ENCODE results near the gene ALDH1A1.

The ALDH1A1 gene

DNA sequence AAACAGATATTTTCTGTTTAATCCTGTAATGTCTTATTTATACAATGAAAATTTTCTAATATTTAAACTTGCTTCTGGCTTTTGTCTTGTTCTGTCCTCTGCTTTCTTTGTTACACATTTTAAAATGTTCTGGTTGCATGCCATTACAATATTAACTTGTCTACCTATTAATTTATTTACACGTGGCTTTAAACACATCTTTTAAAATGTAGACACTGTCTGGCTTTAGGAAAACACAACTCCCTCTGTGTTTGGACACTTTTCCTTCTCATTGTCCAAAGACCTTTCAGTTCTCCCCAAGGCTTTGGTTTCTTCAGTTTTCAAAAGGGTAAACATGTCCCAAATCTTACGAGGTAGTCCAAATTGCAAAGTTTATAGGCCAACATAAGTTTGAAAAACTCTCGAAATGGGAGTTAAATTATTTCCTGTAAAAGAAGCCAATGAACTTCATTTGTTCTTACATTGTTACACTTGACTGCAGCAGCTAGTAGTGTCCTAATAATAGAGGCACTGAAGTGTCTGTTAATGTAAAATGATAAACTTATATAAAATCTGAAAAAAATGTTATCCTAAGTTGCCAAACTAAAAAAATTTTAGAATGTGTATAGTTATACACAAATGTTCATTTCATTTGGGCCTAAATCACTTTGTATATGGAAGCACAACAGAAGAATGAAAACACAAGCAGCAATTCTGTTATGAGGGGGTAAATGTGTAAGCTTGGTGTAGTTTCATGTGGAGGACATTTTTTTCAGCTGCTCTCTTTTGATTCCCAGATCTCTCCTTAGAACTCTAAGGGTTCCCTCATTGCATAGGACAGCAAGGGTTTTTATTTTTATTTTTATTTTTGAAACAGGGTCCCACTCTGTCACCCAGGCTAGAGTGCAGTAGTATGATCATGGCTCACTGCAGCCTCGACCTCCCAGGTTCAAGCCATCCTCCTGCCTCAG, 53.8 kb downstream of the ALDH1A1 start:
- no peak overlapping the region for H3K9ac ChIP-seq (ENCODE audit: low read length)
- no peaks in the 10 kb centered on the region for H3K9me3 ChIP-seq (ENCODE audit: control insufficient read depth, low read depth, low read length)
- no peak overlapping the region for H3K4me3 ChIP-seq (ENCODE audit: low read length)
- H3K4me1 ChIP-seq (ENCODE audit: control insufficient read depth, low read depth, low read length): no peaks in the 10 kb centered on the region
- H3K36me3 ChIP-seq (ENCODE audit: control insufficient read depth, low read depth, low read length): no peaks in the 10 kb centered on the region
- no peaks in the 10 kb centered on the region for H3K27me3 ChIP-seq (ENCODE audit: control insufficient read depth, insufficient read depth, low read length)
- no peak overlapping the region for H3K27ac ChIP-seq (ENCODE audit: low read length)

DNA sequence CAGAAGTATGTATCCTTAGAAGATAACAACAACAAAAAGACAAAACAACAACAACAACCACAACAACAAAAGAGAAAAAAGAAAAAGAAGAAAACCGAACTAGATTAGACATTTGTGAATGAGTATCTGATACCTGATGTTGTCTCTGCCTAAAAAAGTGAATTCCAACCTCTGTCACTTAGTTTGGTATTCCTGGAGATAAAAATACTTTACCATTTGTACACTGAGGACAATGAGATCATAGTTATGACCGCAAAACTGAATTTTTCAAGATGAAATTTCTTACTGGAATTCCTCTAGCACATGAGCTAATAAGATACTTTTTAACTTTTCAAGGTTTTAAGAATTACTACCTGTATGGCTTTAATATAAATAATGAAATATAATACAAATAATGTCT, 54.5 kb downstream of the ALDH1A1 start:
- Histone ChIP-seq H3K4me3 (ENCODE audit: low read length) (no peak overlapping the region), H3K36me3 (ENCODE audit: control insufficient read depth, low read depth, low read length) (no peaks in the 10 kb centered on the region), H3K27me3 (ENCODE audit: control insufficient read depth, insufficient read depth, low read length) (no peaks in the 10 kb centered on the region), H3K4me1 (ENCODE audit: control insufficient read depth, low read depth, low read length) (no peaks in the 10 kb centered on the region), H3K9me3 (ENCODE audit: control insufficient read depth, low read depth, low read length) (no peaks in the 10 kb centered on the region), H3K27ac (ENCODE audit: low read length) (no peak overlapping the region), H3K9ac (ENCODE audit: low read length) (no peak overlapping the region)

DNA sequence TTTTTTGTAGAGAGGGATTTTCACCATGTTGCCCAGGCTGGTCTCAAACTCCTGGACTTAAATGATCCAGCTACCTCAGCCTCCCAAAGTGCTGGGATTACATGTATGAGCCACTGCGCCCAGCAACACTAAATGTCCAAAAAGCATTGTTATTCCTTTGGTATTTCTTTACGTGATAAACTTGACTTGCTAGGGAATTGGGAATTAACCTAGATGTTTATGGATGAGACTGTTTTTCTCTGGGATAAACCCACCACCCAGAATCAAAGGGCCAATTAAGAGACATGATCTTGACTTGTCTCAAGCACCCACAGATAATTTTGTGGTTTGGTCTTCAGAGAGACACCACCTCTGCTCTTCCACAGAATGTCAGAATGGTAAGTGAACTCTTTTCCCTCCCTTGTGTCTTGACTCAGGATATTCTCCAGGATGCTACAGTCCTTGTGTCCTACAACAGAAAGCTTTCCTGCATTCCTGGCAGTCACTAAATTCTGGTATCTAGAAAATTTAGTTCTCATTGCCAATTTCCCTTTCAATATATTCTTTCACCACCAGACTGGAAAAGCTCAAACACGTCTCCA, 55.7 kb downstream of the ALDH1A1 start:
- H3K27me3 ChIP-seq (ENCODE audit: control insufficient read depth, insufficient read depth, low read length): no peaks in the 10 kb centered on the region
- H3K36me3 ChIP-seq (ENCODE audit: control insufficient read depth, low read depth, low read length): no peaks in the 10 kb centered on the region
- no peaks in the 10 kb centered on the region for H3K9me3 ChIP-seq (ENCODE audit: control insufficient read depth, low read depth, low read length)
- H3K4me1 ChIP-seq (ENCODE audit: control insufficient read depth, low read depth, low read length): no peaks in the 10 kb centered on the region
- no peak overlapping the region for H3K9ac ChIP-seq (ENCODE audit: low read length)
- H3K4me3 ChIP-seq (ENCODE audit: low read length): no peak overlapping the region
- H3K27ac ChIP-seq (ENCODE audit: low read length): no peak overlapping the region

DNA sequence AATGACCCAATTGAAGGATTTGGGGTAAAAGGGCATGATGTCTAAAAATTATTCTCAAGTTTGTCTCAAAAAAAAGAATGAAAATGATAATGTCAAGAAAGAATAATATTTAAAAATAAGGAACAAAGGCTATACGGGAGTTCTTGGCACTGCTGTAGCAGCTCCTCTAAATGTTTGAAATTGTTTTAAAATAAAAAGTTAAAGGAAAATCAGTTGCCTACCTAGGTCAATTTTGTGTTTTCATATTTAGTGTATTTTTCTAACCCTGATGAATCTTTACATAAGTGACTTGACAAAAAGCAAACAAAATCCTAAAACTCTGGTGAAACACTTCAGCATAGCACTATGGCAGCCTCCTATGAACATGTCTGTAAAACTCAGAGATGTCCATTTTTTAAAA, 56.4 kb downstream of the ALDH1A1 start:
- H3K4me3 ChIP-seq (ENCODE audit: low read length): no peak overlapping the region
- no peak overlapping the region for H3K27ac ChIP-seq (ENCODE audit: low read length)
- H3K27me3 ChIP-seq (ENCODE audit: control insufficient read depth, insufficient read depth, low read length): no peaks in the 10 kb centered on the region
- no peaks in the 10 kb centered on the region for H3K4me1 ChIP-seq (ENCODE audit: control insufficient read depth, low read depth, low read length)
- no peaks in the 10 kb centered on the region for H3K9me3 ChIP-seq (ENCODE audit: control insufficient read depth, low read depth, low read length)
- H3K36me3 ChIP-seq (ENCODE audit: control insufficient read depth, low read depth, low read length): no peaks in the 10 kb centered on the region
- no peak overlapping the region for H3K9ac ChIP-seq (ENCODE audit: low read length)

DNA sequence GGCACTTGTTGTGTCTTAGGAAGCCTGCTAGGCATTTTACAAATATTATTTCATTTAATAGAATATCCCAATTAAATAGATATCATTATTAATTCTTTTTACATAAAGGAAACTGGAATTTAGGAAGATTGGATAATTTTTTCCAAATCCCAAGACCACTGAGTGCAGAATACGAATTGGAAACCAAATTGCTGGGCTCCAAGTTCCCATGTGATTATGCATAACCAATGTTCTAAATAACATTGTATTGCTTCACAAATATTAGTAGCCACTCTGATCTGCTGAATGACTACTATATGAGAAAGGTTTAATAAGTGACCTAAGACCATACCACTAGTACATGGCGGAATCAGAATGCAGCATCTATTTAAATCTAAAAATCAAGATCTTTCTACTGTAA, 57.7 kb downstream of the ALDH1A1 start:
- Histone ChIP-seq H3K9me3 (ENCODE audit: control insufficient read depth, low read depth, low read length) (no peaks in the 10 kb centered on the region), H3K9ac (ENCODE audit: low read length) (no peak overlapping the region), H3K27me3 (ENCODE audit: control insufficient read depth, insufficient read depth, low read length) (no peaks in the 10 kb centered on the region), H3K36me3 (ENCODE audit: control insufficient read depth, low read depth, low read length) (no peaks in the 10 kb centered on the region), H3K27ac (ENCODE audit: low read length) (no peak overlapping the region), H3K4me1 (ENCODE audit: control insufficient read depth, low read depth, low read length) (no peaks in the 10 kb centered on the region), H3K4me3 (ENCODE audit: low read length) (no peak overlapping the region)

DNA sequence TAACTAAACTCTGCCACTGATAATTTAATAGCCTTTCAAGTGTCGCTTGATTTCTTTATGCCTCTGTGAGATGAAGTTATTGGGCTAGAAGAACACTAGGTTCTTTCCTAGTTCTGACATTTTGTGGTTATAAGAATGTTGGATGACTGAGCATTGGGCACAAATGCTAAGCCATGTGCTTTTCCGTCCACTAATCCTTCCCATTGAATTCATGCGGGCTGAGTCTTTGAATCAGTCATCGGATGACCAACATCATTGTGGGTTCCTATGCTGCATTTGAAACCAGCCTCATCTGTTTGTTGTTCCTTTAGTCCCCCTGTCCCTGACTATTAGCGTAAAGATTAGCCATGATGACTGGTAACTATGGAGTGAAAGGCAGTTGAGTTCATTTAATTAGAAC, 58.5 kb downstream of the ALDH1A1 start:
- Histone ChIP-seq H3K27me3 (ENCODE audit: control insufficient read depth, insufficient read depth, low read length) (no peaks in the 10 kb centered on the region), H3K9ac (ENCODE audit: low read length) (no peak overlapping the region), H3K9me3 (ENCODE audit: control insufficient read depth, low read depth, low read length) (no peaks in the 10 kb centered on the region), H3K4me1 (ENCODE audit: control insufficient read depth, low read depth, low read length) (no peaks in the 10 kb centered on the region), H3K27ac (ENCODE audit: low read length) (no peak overlapping the region), H3K36me3 (ENCODE audit: control insufficient read depth, low read depth, low read length) (no peaks in the 10 kb centered on the region), H3K4me3 (ENCODE audit: low read length) (no peak overlapping the region)

DNA sequence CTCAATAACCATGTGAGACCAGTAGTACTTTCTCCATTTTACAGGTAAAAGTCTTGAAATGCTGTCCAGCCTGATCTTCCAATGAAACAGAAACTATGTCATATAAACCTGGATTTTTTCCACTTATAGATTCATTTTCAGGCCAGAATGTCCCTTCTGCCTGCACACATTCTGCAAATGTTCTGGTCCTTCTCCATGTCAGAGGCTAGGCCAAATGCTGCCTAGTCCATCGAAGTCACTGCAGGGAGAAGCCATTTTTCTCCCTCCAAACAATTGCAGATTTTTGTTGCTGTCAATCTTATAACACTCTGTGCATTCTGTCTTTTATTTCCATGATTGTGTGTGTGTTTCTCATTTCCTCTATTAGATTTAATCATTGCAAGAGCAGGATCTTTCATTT, 59.4 kb downstream of the ALDH1A1 start:
- Histone ChIP-seq H3K27me3 (ENCODE audit: control insufficient read depth, insufficient read depth, low read length) (no peaks in the 10 kb centered on the region), H3K27ac (ENCODE audit: low read length) (no peak overlapping the region), H3K9ac (ENCODE audit: low read length) (no peak overlapping the region), H3K36me3 (ENCODE audit: control insufficient read depth, low read depth, low read length) (no peaks in the 10 kb centered on the region), H3K9me3 (ENCODE audit: control insufficient read depth, low read depth, low read length) (no peaks in the 10 kb centered on the region), H3K4me1 (ENCODE audit: control insufficient read depth, low read depth, low read length) (no peaks in the 10 kb centered on the region), H3K4me3 (ENCODE audit: low read length) (no peak overlapping the region)

DNA sequence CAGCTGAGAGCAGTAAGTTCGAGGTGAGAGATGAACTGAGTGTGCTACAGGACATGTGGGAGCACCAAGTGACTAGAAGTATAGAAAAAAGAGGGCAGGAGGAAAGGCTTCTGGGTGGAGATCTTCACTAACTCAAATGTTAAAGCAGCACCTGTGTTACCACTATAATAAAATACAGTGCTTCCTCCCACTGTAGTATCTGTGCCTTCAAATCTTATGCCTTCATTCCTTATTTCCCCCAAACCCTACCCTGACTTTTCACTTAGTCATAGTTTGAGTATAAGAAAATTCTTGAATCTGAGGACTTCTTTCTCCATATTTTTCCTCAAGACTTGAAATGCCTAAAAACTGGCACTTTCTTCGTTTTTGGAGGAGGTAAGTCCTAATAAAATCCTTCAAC, 61.8 kb downstream of the ALDH1A1 start:
- H3K9ac ChIP-seq (ENCODE audit: low read length): no peak overlapping the region
- no peaks in the 10 kb centered on the region for H3K9me3 ChIP-seq (ENCODE audit: control insufficient read depth, low read depth, low read length)
- no peaks in the 10 kb centered on the region for H3K27me3 ChIP-seq (ENCODE audit: control insufficient read depth, insufficient read depth, low read length)
- H3K36me3 ChIP-seq (ENCODE audit: control insufficient read depth, low read depth, low read length): no peaks in the 10 kb centered on the region
- H3K4me1 ChIP-seq (ENCODE audit: control insufficient read depth, low read depth, low read length): no peaks in the 10 kb centered on the region
- no peak overlapping the region for H3K27ac ChIP-seq (ENCODE audit: low read length)
- no peak overlapping the region for H3K4me3 ChIP-seq (ENCODE audit: low read length)

DNA sequence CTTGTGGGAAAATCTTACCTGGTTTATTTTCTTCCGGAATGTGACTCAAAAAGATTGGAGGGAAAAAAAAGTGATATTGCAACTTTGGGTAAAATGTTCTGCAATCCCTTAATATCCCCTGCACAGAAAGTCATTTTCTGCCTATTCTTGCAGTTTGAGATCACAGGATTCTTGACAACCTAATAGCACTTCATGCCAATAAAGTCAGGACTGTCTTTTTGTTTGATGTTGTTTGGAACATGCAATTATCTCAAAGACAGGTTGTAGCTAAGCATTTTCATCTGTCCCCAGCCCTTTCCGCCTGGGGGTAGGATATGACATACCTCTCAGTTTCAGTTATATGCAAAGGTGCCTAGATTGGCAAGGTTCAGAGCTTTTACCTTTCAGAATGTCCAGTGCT, 63.9 kb downstream of the ALDH1A1 start:
- H3K4me1 ChIP-seq (ENCODE audit: control insufficient read depth, low read depth, low read length): no peaks in the 10 kb centered on the region
- H3K36me3 ChIP-seq (ENCODE audit: control insufficient read depth, low read depth, low read length): no peaks in the 10 kb centered on the region
- no peak overlapping the region for H3K4me3 ChIP-seq (ENCODE audit: low read length)

DNA sequence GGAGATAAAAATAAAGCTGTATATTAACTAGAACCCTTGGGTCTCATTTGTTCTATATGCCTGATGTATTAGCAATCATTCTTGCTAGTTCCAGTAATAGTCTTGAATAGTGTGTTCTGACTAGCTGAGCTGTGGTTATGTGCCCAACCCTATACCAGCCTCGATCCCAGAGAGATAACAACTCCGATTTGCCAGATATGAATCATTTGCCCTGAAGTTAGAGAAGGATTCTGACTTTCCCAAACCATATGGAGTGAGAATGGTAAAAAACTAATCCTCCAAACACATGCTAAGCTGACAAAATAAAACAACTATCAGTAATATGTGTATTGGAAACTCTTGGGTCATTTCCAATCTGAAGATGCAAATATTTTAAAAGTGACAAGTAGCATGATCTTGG, 64.8 kb downstream of the ALDH1A1 start:
- Histone ChIP-seq H3K36me3 (ENCODE audit: control insufficient read depth, low read depth, low read length) (no peaks in the 10 kb centered on the region), H3K4me3 (ENCODE audit: low read length) (no peak overlapping the region), H3K4me1 (ENCODE audit: control insufficient read depth, low read depth, low read length) (no peaks in the 10 kb centered on the region), H3K27ac (ENCODE audit: low read length) (no peak overlapping the region), H3K27me3 (ENCODE audit: control insufficient read depth, insufficient read depth, low read length) (no peaks in the 10 kb centered on the region), H3K9me3 (ENCODE audit: control insufficient read depth, low read depth, low read length) (no peaks in the 10 kb centered on the region), H3K9ac (ENCODE audit: low read length) (no peak overlapping the region)

More for the DNA sequence above, 63.9 kb downstream of the ALDH1A1 start:
- no peaks in the 10 kb centered on the region for H3K27me3 ChIP-seq (ENCODE audit: control insufficient read depth, insufficient read depth, low read length)
- no peaks in the 10 kb centered on the region for H3K9me3 ChIP-seq (ENCODE audit: control insufficient read depth, low read depth, low read length)
- no peak overlapping the region for H3K27ac ChIP-seq (ENCODE audit: low read length)
- H3K9ac ChIP-seq (ENCODE audit: low read length): no peak overlapping the region

DNA sequence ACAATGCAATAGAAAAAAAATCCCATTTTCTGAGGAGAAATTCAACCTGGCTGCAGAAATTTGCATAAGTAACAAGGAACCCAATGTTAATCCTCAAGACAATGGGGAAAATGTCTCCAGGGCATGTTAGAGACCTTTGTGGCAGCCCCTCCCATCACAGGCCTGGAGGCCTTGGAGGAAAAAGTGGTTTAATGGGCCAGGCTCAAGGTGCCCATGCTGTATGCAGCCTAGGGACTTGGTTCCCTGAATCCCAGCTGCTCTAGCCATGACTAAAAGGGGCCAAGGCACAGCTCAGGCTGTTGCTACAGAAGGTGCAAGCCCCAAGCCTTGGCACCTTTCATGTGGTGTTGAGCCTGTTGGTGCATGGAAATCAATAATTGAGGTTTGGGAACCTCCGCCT, 66.5 kb downstream of the ALDH1A1 start:
- Histone ChIP-seq H3K4me1 (ENCODE audit: control insufficient read depth, low read depth, low read length) (no peaks in the 10 kb centered on the region), H3K27ac (ENCODE audit: low read length) (no peak overlapping the region), H3K9ac (ENCODE audit: low read length) (no peak overlapping the region), H3K36me3 (ENCODE audit: control insufficient read depth, low read depth, low read length) (no peaks in the 10 kb centered on the region), H3K27me3 (ENCODE audit: control insufficient read depth, insufficient read depth, low read length) (no peaks in the 10 kb centered on the region), H3K4me3 (ENCODE audit: low read length) (no peak overlapping the region), H3K9me3 (ENCODE audit: control insufficient read depth, low read depth, low read length) (no peaks in the 10 kb centered on the region)

DNA sequence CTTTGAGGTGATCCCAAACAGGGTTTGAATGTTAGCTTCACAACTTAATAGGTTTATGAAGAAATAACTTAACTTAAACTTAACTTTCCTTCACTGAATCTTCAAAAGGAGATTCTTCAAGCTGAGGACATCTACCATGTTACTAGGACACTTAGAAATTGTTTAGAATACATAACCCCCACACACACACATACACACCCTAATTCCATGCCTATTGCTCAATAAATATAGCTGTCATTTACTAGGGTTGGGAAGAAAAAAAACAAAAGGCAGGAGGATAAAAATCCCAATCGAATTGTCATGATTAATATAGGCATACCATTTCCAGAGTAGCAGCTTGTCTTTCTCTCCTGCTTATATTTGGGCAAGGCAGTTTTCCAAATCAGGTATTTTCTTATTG, 68.3 kb downstream of the ALDH1A1 start:
- H3K9me3 ChIP-seq (ENCODE audit: control insufficient read depth, low read depth, low read length): no peaks in the 10 kb centered on the region
- H3K9ac ChIP-seq (ENCODE audit: low read length): no peak overlapping the region
- H3K27ac ChIP-seq (ENCODE audit: low read length): no peak overlapping the region
- H3K4me3 ChIP-seq (ENCODE audit: low read length): no peak overlapping the region
- H3K4me1 ChIP-seq (ENCODE audit: control insufficient read depth, low read depth, low read length): no peaks in the 10 kb centered on the region
- H3K36me3 ChIP-seq (ENCODE audit: control insufficient read depth, low read depth, low read length): no peaks in the 10 kb centered on the region
- H3K27me3 ChIP-seq (ENCODE audit: control insufficient read depth, insufficient read depth, low read length): no peaks in the 10 kb centered on the region

Data from iPS-18a (cell line).